Measurements from ENCODE around the gene POLR1H.

DNA sequence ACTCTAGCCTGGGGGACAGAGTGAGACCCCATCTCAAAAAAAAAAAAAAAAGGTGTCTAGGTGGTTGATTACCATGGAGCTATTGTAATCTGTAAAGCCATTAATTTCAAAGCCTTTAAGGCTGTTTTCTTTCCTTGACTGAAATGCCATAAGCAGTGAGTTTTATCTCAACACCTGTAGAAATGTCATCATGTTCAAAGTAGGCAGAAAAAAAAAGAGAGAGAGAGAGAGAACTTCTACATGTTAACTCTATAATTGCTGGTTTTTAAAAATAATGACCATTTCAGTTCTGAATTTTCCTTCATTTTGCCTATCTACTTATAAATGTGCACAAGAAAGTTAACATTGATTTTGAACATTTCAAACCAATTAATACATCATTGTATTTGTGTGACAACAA is 29.7 kb upstream of the POLR1H start:
- TF ChIP-seq, protein P1, sequence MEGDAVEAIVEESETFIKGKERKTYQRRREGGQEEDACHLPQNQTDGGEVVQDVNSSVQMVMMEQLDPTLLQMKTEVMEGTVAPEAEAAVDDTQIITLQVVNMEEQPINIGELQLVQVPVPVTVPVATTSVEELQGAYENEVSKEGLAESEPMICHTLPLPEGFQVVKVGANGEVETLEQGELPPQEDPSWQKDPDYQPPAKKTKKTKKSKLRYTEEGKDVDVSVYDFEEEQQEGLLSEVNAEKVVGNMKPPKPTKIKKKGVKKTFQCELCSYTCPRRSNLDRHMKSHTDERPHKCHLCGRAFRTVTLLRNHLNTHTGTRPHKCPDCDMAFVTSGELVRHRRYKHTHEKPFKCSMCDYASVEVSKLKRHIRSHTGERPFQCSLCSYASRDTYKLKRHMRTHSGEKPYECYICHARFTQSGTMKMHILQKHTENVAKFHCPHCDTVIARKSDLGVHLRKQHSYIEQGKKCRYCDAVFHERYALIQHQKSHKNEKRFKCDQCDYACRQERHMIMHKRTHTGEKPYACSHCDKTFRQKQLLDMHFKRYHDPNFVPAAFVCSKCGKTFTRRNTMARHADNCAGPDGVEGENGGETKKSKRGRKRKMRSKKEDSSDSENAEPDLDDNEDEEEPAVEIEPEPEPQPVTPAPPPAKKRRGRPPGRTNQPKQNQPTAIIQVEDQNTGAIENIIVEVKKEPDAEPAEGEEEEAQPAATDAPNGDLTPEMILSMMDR (IDR thresholded peaks at IDR 0.05 in 2 of 3, conservative IDR thresholded peaks at IDR 0.05 in 1 of 3; ENCODE audit: borderline replicate concordance in 1 of 3, insufficient read depth in 1 of 3, low read depth in 2 of 3, low read length in 2 of 3), result no peak
- TF ChIP-seq SIN3A (IDR thresholded peaks at IDR 0.05; ENCODE audit: low read depth), result no peak
- no peak for TF ChIP-seq RAD21 (IDR thresholded peaks at IDR 0.05; ENCODE audit: low read depth)
- TF ChIP-seq SRF (IDR thresholded peaks at IDR 0.05; ENCODE audit: low read depth), result no peak
- no peak for TF ChIP-seq POLR2A (IDR thresholded peaks at IDR 0.05; ENCODE audit: borderline replicate concordance, extremely low read depth, insufficient read depth, insufficient read length)
- TF ChIP-seq EZH2phosphoT487 (IDR thresholded peaks at IDR 0.05; ENCODE audit: borderline replicate concordance), result no peak
- no peak for TF ChIP-seq YY1 (IDR thresholded peaks at IDR 0.05; ENCODE audit: extremely low read depth, insufficient replicate concordance, low read depth, low read length)
- TF ChIP-seq, protein P2, sequence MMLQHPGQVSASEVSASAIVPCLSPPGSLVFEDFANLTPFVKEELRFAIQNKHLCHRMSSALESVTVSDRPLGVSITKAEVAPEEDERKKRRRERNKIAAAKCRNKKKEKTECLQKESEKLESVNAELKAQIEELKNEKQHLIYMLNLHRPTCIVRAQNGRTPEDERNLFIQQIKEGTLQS (IDR thresholded peaks at IDR 0.05), result no peak
- no peak for TF ChIP-seq EZH2 (IDR thresholded peaks at IDR 0.05)
- TF ChIP-seq ZNF274 (IDR thresholded peaks at IDR 0.05; ENCODE audit: low read depth, low read length), result no peak

Data from HCT116 (cell line).